Activated naive CD8-positive, alpha-beta T cell treated with anti-CD3 and anti-CD28 coated beads, Interleukin-2, amount 10 ng/mL, durations not matched to agents 7 days and 5 days (primary cell): Measurements from ENCODE around the gene SLC4A2. TPM values are rescaled to one million over a fixed set of nuclear protein-coding genes. Genes with fewer than 3 reads are reported as not detected.

Experiments used
- ATAC-seq: fragments of 150-1000 bp; cut with Tn5 transposase; one replicate; pipeline ENCODE4 v1.10.0; 2021; ENCODE audit warnings: low read depth, moderate library complexity
- POLR2A ChIA-PET: fragments of 350-600 bp; sonication (Branson Sonifier 250); formaldehyde crosslinking; loops from one replicate; lab custom pipeline; 2021; ENCODE audit warnings: antibody characterized with exemption; lab: Charles Lee
- DNase-seq: peaks from one replicate; pipeline ENCODE4 v3.0.0; 2021
- H3K27ac Mint-ChIP-seq: one replicate; pipeline ENCODE4 v1.8.0; 2022; ENCODE audit warnings: mild to moderate bottlenecking, mixed read lengths
- H3K27me3 Mint-ChIP-seq: one replicate; pipeline ENCODE4 v1.8.0; 2022; ENCODE audit warnings: mild to moderate bottlenecking, moderate library complexity, mixed read lengths
- H3K36me3 Mint-ChIP-seq: one replicate; pipeline ENCODE4 v1.8.0; 2021; ENCODE audit warnings: mild to moderate bottlenecking, mixed read lengths
- H3K4me1 Mint-ChIP-seq: one replicate; pipeline ENCODE4 v1.8.0; 2021; ENCODE audit warnings: mixed read lengths
- H3K4me3 Mint-ChIP-seq: one replicate; pipeline ENCODE4 v1.8.0; 2022; ENCODE audit warnings: mild to moderate bottlenecking, moderate library complexity, mixed read lengths
- H3K9me3 Mint-ChIP-seq: one replicate; pipeline ENCODE4 v1.8.0; 2021; ENCODE audit warnings: mixed read lengths
- total RNA-seq, 2 experiments: library from RNA; stranded (reverse); gene quantifications; one replicate each; pipeline ENCODE4 v1.2.3, GENCODE V29; 2021

Gene SLC4A2
- total RNA-seq, 2 experiments from 2014 or later, result 86.8 to 89.9 TPM

- no peak overlapping the region for H3K27ac Mint-ChIP-seq
- POLR2A ChIA-PET, result interaction anchor here (0.5 to 1.3 kb wide), 2 partner anchors 83 to 242 kb away, joined by 3 to 4 read pairs; partner anchors contain the start of gene ABCB8
- peak; percentile 77 for DNase-seq
Observed at GRCh38 chr7:151110941-151111645, 51.7 kb downstream of the SLC4A2 start.

GRCh38 chr7:151113344-151114150 is 54.2 kb downstream of the SLC4A2 start:
- Mint-ChIP-seq H3K36me3 (no peaks in the 10 kb centered on the region), H3K9me3 (no peaks in the 10 kb centered on the region), H3K4me1 (peaks cover 5% of the 10 kb centered on the region), H3K27me3 (peaks cover 8% of the 10 kb centered on the region), H3K4me3 (peak overlapping the region; percentile 16), H3K27ac (peak overlapping the region; percentile 45)
- POLR2A ChIA-PET, result interaction anchor here (0.5 kb wide), 1 partner anchor 51 kb away, joined by 3 read pairs; no protein-coding TSS in a partner anchor
- DNase-seq, result no peak
- no peak for ATAC-seq

More at GRCh38 chr7:151110941-151111645, 51.7 kb downstream of the SLC4A2 start:
- H3K27me3 Mint-ChIP-seq, result peaks cover 8% of the 10 kb centered on the region
- ATAC-seq, result peak; percentile 80
- no peaks in the 10 kb centered on the region for H3K36me3 Mint-ChIP-seq
- H3K9me3 Mint-ChIP-seq, result no peaks in the 10 kb centered on the region
- peaks cover 3% of the 10 kb centered on the region for H3K4me1 Mint-ChIP-seq
- no peak overlapping the region for H3K4me3 Mint-ChIP-seq

GRCh38 chr7:151114151-151115090 is 55.0 kb downstream of the SLC4A2 start:
- Mint-ChIP-seq H3K27me3 (peaks cover 8% of the 10 kb centered on the region), H3K27ac (no peak overlapping the region), H3K4me3 (peak overlapping the region; percentile 16), H3K36me3 (no peaks in the 10 kb centered on the region), H3K4me1 (peaks cover 5% of the 10 kb centered on the region), H3K9me3 (no peaks in the 10 kb centered on the region)
- ATAC-seq (peak; percentile 6), DNase-seq (no peak)
- POLR2A ChIA-PET, result interaction anchor here (0.5 kb wide), 1 partner anchor 50 kb away, joined by 3 read pairs; no protein-coding TSS in a partner anchor

GRCh38 chr7:151115121-151115835 is 55.9 kb downstream of the SLC4A2 start:
- DNase-seq, result peak; percentile 70
- POLR2A ChIA-PET, result interaction anchor here (1.4 kb wide), 1 partner anchor 87 kb away, joined by 4 read pairs; the partner anchor contains the start of gene ABCB8
- peaks cover 8% of the 10 kb centered on the region for H3K27me3 Mint-ChIP-seq

GRCh38 chr7:151115836-151116418 is 56.5 kb downstream of the SLC4A2 start:
- H3K27ac Mint-ChIP-seq, result peak overlapping the region; percentile 48
- H3K4me1 Mint-ChIP-seq, result peaks cover 2% of the 10 kb centered on the region
- H3K4me3 Mint-ChIP-seq, result peak overlapping the region; percentile 44
- POLR2A ChIA-PET, result interaction anchor here (1.4 kb wide), 1 partner anchor 88 kb away, joined by 4 read pairs; the partner anchor contains the start of gene ABCB8
- DNase-seq (no peak), ATAC-seq (no peak)
- no peaks in the 10 kb centered on the region for H3K9me3 Mint-ChIP-seq
- H3K27me3 Mint-ChIP-seq, result peaks cover 8% of the 10 kb centered on the region
- H3K36me3 Mint-ChIP-seq, result no peaks in the 10 kb centered on the region

More at GRCh38 chr7:151115121-151115835, 55.9 kb downstream of the SLC4A2 start:
- H3K4me1 Mint-ChIP-seq, result peaks cover 5% of the 10 kb centered on the region
- peak; percentile 51 for ATAC-seq
- no peaks in the 10 kb centered on the region for H3K36me3 Mint-ChIP-seq
- no peak overlapping the region for H3K27ac Mint-ChIP-seq
- H3K9me3 Mint-ChIP-seq, result no peaks in the 10 kb centered on the region
- peak overlapping the region; percentile 44 for H3K4me3 Mint-ChIP-seq

GRCh38 chr7:151116603-151117440 is 57.4 kb downstream of the SLC4A2 start:
- no peak for DNase-seq
- H3K4me1 Mint-ChIP-seq, result peaks cover 4% of the 10 kb centered on the region
- ATAC-seq, result no peak
- POLR2A ChIA-PET, result no interaction called here
- H3K4me3 Mint-ChIP-seq, result peak overlapping the region; percentile 58
- H3K27ac Mint-ChIP-seq, result no peak overlapping the region
- H3K36me3 Mint-ChIP-seq, result no peaks in the 10 kb centered on the region
- peaks cover 6% of the 10 kb centered on the region for H3K27me3 Mint-ChIP-seq
- H3K9me3 Mint-ChIP-seq, result no peaks in the 10 kb centered on the region

GRCh38 chr7:151117565-151117964 is 58.2 kb downstream of the SLC4A2 start:
- DNase-seq (no peak), ATAC-seq (peak; percentile 26)
- Mint-ChIP-seq H3K27ac (peak overlapping the region; percentile 64), H3K36me3 (no peaks in the 10 kb centered on the region), H3K27me3 (peaks cover 6% of the 10 kb centered on the region), H3K9me3 (no peaks in the 10 kb centered on the region), H3K4me1 (peaks cover 4% of the 10 kb centered on the region), H3K4me3 (peak overlapping the region; percentile 58)
- POLR2A ChIA-PET, result no interaction called here

GRCh38 chr7:151118108-151119054 is 59.0 kb downstream of the SLC4A2 start:
- POLR2A ChIA-PET, result no interaction called here

GRCh38 chr7:151119055-151119415 is 59.6 kb downstream of the SLC4A2 start:
- Mint-ChIP-seq H3K27me3 (peaks cover 2% of the 10 kb centered on the region), H3K36me3 (no peaks in the 10 kb centered on the region), H3K4me3 (no peak overlapping the region), H3K9me3 (no peaks in the 10 kb centered on the region), H3K27ac (no peak overlapping the region), H3K4me1 (peaks cover 4% of the 10 kb centered on the region)
- DNase-seq, result no peak
- no peak for ATAC-seq
- POLR2A ChIA-PET, result no interaction called here

More at GRCh38 chr7:151118108-151119054, 59.0 kb downstream of the SLC4A2 start:
- Mint-ChIP-seq H3K27ac (no peak overlapping the region), H3K4me3 (no peak overlapping the region), H3K36me3 (no peaks in the 10 kb centered on the region), H3K27me3 (peaks cover 3% of the 10 kb centered on the region), H3K9me3 (no peaks in the 10 kb centered on the region), H3K4me1 (peaks cover 4% of the 10 kb centered on the region)
- DNase-seq (no peak), ATAC-seq (no peak)

GRCh38 chr7:151119902-151120301 is 60.5 kb downstream of the SLC4A2 start:
- H3K4me1 Mint-ChIP-seq, result peaks cover 4% of the 10 kb centered on the region
- no peak overlapping the region for H3K27ac Mint-ChIP-seq
- H3K36me3 Mint-ChIP-seq, result no peaks in the 10 kb centered on the region
- no peak for DNase-seq
- H3K9me3 Mint-ChIP-seq, result no peaks in the 10 kb centered on the region
- H3K27me3 Mint-ChIP-seq, result peaks cover 2% of the 10 kb centered on the region
- no peak overlapping the region for H3K4me3 Mint-ChIP-seq
- POLR2A ChIA-PET, result no interaction called here
- no peak for ATAC-seq
